ENCODE results near the gene ZNF496. TPM values are rescaled to one million over a fixed set of nuclear protein-coding genes. Genes with fewer than 3 reads are reported as not detected.
"Not testable (repeated sequence)": the region's sequence is repeated elsewhere in the genome, so short reads cannot be mapped to it uniquely, and the experiment has no call there.

ZNF496 gene
- total RNA-seq (2014; rRNA removed; shearing (Covaris generic)): 12.6 and 12.9 TPM in 2 replicates

GRCh38 chr1:247331525-247332214 lies at the start of gene ZNF496:
ZNF496 (minus strand) TSS chr1:247331867; CDS start chr1:247329578, 2,289 bp downstream.
- DNase-seq (ENCODE audit: low read depth): peak; percentile 85

- DNase-seq (ENCODE audit: low read depth): no peak
Observed at GRCh38 chr1:247378334-247379073, 46.8 kb upstream of the ZNF496 start.

- DNase-seq (ENCODE audit: low read depth): not testable (repeated sequence)
Observed at GRCh38 chr1:247377656-247378055, 46.0 kb upstream of the ZNF496 start.

- DNase-seq (ENCODE audit: low read depth): no peak
Observed at GRCh38 chr1:247376659-247377058, 45.0 kb upstream of the ZNF496 start.

- DNase-seq (ENCODE audit: low read depth): no peak
Observed at GRCh38 chr1:247375747-247376146, 44.1 kb upstream of the ZNF496 start.

GRCh38 chr1:247374651-247375334 lies 43.1 kb upstream of the ZNF496 start:
- not testable (repeated sequence) for DNase-seq (ENCODE audit: low read depth)

- DNase-seq (ENCODE audit: low read depth): peak; percentile 64
Observed at GRCh38 chr1:247373721-247374141, 42.1 kb upstream of the ZNF496 start.

GRCh38 chr1:247371801-247372259 lies 40.2 kb upstream of the ZNF496 start:
- DNase-seq (ENCODE audit: low read depth): no peak

- DNase-seq (ENCODE audit: low read depth): peak; percentile 19
Observed at GRCh38 chr1:247370786-247371732, 39.4 kb upstream of the ZNF496 start.

- no peak for DNase-seq (ENCODE audit: low read depth)
Observed at GRCh38 chr1:247368490-247369145, 37.0 kb upstream of the ZNF496 start.

GRCh38 chr1:247367786-247368422 lies 36.2 kb upstream of the ZNF496 start:
- DNase-seq (ENCODE audit: low read depth): peak; percentile 69

- no peak for DNase-seq (ENCODE audit: low read depth)
Observed at GRCh38 chr1:247366926-247367645, 35.4 kb upstream of the ZNF496 start.

GRCh38 chr1:247366345-247366744 lies 34.7 kb upstream of the ZNF496 start:
- not testable (repeated sequence) for DNase-seq (ENCODE audit: low read depth)

GRCh38 chr1:247365023-247365422 lies 33.4 kb upstream of the ZNF496 start:
- no peak for DNase-seq (ENCODE audit: low read depth)

- DNase-seq (ENCODE audit: low read depth): not testable (repeated sequence)
Observed at GRCh38 chr1:247363000-247363399, 31.3 kb upstream of the ZNF496 start.

- DNase-seq (ENCODE audit: low read depth): no peak
Observed at GRCh38 chr1:247362153-247362552, 30.5 kb upstream of the ZNF496 start.

- DNase-seq (ENCODE audit: low read depth): peak; percentile 26
Observed at GRCh38 chr1:247360991-247361731, 29.5 kb upstream of the ZNF496 start.

GRCh38 chr1:247360116-247360898 lies 28.6 kb upstream of the ZNF496 start:
- DNase-seq (ENCODE audit: low read depth): peak; percentile 39
